ENCODE data around the gene XRCC1. TPM values are rescaled to one million over a fixed set of nuclear protein-coding genes. Genes with fewer than 3 reads are reported as not detected.

The XRCC1 gene
- total and polyA plus RNA-seq, 9 of the 15 experiments (the other 6 are each of a cell fraction or from before 2014, with no cell fraction given) = 1.5 to 36.9 (median 24.9) TPM

DNA sequence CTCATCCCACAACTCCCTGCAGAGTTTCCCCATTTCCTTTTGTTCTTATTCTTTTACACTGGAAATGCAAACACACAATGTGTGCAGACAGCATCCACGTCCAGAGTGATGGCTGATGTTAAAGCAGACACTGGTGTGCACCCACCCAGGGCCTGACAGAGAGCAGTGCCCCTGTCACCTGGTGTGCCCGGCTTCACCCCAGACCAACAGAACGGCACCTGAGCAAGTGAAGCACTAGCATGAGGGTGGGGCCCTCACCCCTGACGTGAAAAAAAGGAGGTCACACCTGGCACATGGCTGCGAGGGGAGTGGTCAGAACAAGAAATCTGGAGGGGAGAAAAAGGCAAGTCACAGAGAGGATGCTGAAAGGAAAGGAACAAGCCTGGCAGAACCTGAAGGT lies 30.1 kb downstream of the XRCC1 start:
- no peaks in the 10 kb centered on the region for H3K27me3 ChIP-seq (ENCODE audit: control insufficient read depth in 2 of 2, insufficient read depth in 2 of 2, low read length in 2 of 2)
- CTCF ChIA-PET (ENCODE audit: low intra/inter-chr PET ratio) = no interaction called here
- H3K4me3 ChIP-seq = no peak overlapping the region
- WGBS (ENCODE audit: insufficient coverage, low coverage, missing lambda C conversion rate) = 83% methylated on average over 5 of the region's 5 CpGs
- H3K9me3 ChIP-seq (replicated peaks; ENCODE audit: control insufficient read depth, insufficient read depth, low read depth, low read length) = no peaks in the 10 kb centered on the region
- H3K9ac ChIP-seq (ENCODE audit: insufficient read depth in 1 of 2, low read depth in 2 of 2, low read length in 2 of 2) = peak overlapping the region in 1 of 2 experiments; percentile 23; a peak in 1 of 4 replicates
- ATAC-seq (no peak), DNase-seq (ENCODE audit: extremely low read depth in 1 of 4, low spot score in 3 of 4) (no peak), FAIRE-seq (no peak)
- in situ Hi-C loops (cut with MboI) (no loop called here), intact Hi-C loops (cut with micrococcal nuclease) (no loop called here)
- BruUV-seq (replicated peaks) = no TSS peak
- H3K36me3 ChIP-seq (ENCODE audit: control insufficient read depth, insufficient read depth, low read length) = peaks cover 50% of the 10 kb centered on the region; the same call in 2 of the 3 replicates
- no peak overlapping the region for H3K4me2 ChIP-seq (ENCODE audit: insufficient read depth, low read length)
- no peak overlapping the region for H3K27ac ChIP-seq (ENCODE audit: extremely low read depth, low read depth, low read length)
- no peaks in the 10 kb centered on the region; a peak in 1 of 5 replicates for H3K4me1 ChIP-seq (replicated peaks in 1 of 2; ENCODE audit: control insufficient read depth in 2 of 2, insufficient read depth in 2 of 2, low read length in 2 of 2)
- H3K79me2 ChIP-seq (ENCODE audit: control insufficient read depth, insufficient read depth, low read length) = no peaks in the 10 kb centered on the region
- no peaks in the 10 kb centered on the region for H4K20me1 ChIP-seq (replicated peaks; ENCODE audit: control insufficient read depth, insufficient read depth, low read length)
- POLR2A ChIA-PET = interaction anchor here (0.8 kb wide), 1 partner anchor 10 kb away, joined by 3 read pairs; no protein-coding TSS in a partner anchor
- H2AFZ ChIP-seq (ENCODE audit: low read depth, low read length) = no peak overlapping the region
- H3K9me1 ChIP-seq (ENCODE audit: control insufficient read depth, insufficient read depth, low read length) = no peaks in the 10 kb centered on the region
- TF ChIP-seq HMG20B (CRISPR knock-in tag; IDR thresholded peaks at IDR 0.05) (no peak), SLC30A9 (CRISPR knock-in tag; IDR thresholded peaks at IDR 0.05) (no peak), PTBP1 (IDR thresholded peaks at IDR 0.05; ENCODE audit: low read depth, low read length) (no peak), NFATC3 (IDR thresholded peaks at IDR 0.05) (no peak), TAF15 (IDR thresholded peaks at IDR 0.05; ENCODE audit: low read depth, low read length) (no peak), PHF8 (IDR thresholded peaks at IDR 0.05; ENCODE audit: borderline replicate concordance, low read length) (no peak), ZSCAN32 (CRISPR knock-in tag; IDR thresholded peaks at IDR 0.05) (no peak), ZBTB8A (IDR thresholded peaks at IDR 0.05; ENCODE audit: partially characterized antibody) (no peak), C11orf30 (IDR thresholded peaks at IDR 0.05; ENCODE audit: low read depth) (no peak)
- TF ChIP-seq, protein P1, sequence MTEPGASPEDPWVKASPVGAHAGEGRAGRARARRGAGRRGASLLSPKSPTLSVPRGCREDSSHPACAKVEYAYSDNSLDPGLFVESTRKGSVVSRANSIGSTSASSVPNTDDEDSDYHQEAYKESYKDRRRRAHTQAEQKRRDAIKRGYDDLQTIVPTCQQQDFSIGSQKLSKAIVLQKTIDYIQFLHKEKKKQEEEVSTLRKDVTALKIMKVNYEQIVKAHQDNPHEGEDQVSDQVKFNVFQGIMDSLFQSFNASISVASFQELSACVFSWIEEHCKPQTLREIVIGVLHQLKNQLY (CRISPR knock-in tag; conservative IDR thresholded peaks at IDR 0.05) = no peak
- TF ChIP-seq, protein P2, sequence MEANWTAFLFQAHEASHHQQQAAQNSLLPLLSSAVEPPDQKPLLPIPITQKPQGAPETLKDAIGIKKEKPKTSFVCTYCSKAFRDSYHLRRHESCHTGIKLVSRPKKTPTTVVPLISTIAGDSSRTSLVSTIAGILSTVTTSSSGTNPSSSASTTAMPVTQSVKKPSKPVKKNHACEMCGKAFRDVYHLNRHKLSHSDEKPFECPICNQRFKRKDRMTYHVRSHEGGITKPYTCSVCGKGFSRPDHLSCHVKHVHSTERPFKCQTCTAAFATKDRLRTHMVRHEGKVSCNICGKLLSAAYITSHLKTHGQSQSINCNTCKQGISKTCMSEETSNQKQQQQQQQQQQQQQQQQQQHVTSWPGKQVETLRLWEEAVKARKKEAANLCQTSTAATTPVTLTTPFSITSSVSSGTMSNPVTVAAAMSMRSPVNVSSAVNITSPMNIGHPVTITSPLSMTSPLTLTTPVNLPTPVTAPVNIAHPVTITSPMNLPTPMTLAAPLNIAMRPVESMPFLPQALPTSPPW (CRISPR knock-in tag; IDR thresholded peaks at IDR 0.05) = no peak
- TF ChIP-seq, protein P3, sequence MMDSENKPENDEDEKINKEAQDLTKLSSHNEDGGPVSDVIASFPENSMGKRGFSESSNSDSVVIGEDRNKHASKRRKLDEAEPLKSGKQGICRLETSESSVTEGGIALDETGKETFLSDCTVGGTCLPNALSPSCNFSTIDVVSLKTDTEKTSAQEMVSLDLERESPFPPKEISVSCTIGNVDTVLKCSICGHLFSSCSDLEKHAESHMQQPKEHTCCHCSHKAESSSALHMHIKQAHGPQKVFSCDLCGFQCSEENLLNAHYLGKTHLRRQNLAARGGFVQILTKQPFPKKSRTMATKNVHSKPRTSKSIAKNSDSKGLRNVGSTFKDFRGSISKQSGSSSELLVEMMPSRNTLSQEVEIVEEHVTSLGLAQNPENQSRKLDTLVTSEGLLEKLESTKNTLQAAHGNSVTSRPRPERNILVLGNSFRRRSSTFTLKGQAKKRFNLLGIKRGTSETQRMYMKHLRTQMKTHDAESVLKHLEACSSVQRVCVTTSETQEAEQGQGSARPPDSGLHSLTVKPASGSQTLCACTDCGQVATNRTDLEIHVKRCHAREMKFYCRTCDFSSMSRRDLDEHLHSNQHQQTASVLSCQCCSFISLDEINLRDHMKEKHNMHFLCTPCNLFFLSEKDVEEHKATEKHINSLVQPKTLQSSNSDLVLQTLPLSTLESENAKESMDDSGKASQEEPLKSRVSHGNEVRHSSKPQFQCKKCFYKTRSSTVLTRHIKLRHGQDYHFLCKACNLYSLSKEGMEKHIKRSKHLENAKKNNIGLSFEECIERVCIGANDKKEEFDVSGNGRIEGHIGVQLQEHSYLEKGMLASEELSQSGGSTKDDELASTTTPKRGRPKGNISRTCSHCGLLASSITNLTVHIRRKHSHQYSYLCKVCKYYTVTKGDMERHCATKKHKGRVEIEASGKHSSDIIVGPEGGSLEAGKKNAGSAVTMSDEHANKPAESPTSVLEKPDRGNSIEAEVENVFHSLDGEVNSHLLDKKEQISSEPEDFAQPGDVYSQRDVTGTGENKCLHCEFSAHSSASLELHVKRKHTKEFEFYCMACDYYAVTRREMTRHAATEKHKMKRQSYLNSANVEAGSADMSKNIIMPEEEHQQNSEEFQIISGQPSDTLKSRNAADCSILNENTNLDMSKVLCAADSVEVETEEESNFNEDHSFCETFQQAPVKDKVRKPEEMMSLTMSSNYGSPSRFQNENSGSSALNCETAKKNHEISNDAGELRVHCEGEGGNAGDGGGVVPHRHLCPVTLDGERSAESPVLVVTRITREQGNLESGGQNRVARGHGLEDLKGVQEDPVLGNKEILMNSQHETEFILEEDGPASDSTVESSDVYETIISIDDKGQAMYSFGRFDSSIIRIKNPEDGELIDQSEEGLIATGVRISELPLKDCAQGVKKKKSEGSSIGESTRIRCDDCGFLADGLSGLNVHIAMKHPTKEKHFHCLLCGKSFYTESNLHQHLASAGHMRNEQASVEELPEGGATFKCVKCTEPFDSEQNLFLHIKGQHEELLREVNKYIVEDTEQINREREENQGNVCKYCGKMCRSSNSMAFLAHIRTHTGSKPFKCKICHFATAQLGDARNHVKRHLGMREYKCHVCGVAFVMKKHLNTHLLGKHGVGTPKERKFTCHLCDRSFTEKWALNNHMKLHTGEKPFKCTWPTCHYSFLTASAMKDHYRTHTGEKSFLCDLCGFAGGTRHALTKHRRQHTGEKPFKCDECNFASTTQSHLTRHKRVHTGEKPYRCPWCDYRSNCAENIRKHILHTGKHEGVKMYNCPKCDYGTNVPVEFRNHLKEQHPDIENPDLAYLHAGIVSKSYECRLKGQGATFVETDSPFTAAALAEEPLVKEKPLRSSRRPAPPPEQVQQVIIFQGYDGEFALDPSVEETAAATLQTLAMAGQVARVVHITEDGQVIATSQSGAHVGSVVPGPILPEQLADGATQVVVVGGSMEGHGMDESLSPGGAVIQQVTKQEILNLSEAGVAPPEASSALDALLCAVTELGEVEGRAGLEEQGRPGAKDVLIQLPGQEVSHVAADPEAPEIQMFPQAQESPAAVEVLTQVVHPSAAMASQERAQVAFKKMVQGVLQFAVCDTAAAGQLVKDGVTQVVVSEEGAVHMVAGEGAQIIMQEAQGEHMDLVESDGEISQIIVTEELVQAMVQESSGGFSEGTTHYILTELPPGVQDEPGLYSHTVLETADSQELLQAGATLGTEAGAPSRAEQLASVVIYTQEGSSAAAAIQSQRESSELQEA (IDR thresholded peaks at IDR 0.05; ENCODE audit: low read depth) = no peak
